ENCODE results near the gene CCN2. TPM values are rescaled to one million over a fixed set of nuclear protein-coding genes. Genes with fewer than 3 reads are reported as not detected.

CCN2 gene
- total RNA-seq, 1 experiment from 2014 or later = 44.1 TPM

DNA sequence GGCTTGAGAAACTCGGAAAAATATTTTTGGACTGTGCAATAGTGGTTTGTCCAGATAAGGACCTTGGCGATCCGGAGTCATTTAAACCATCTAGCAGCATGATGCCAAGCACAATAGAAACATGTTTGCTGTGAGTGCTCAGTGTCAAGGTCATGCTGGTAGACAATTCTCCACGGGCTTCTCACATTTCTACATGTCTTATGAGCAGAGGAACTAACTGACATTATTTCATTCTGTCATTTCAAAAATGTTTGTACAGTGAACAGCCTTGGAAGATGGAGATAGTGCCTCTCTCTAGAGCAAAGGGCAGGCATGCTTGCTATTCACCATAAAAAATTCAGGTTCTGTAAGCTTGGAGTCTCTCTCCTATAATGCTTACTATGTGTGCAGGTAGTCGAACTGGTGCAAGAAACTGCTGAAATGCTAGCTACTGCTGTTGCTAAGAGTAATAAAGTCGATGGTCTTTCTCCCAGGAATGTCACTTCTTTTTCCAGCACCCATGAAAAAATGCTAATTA, 25.4 kb upstream of the CCN2 start:
- no peaks in the 10 kb centered on the region for H3K79me1 ChIP-seq (ENCODE audit: insufficient read depth, low read depth, low read length, poor library complexity, severe bottlenecking)
- H3K4me2 ChIP-seq (ENCODE audit: insufficient read depth, insufficient read length, low read length) = no peak overlapping the region
- no peak overlapping the region for H4K8ac ChIP-seq (replicated peaks; ENCODE audit: insufficient read length, low read depth, low read length)
- no peak for DNase-seq
- no peaks in the 10 kb centered on the region for H3K79me2 ChIP-seq (ENCODE audit: insufficient read depth, low read length)
- no peak overlapping the region for H2BK120ac ChIP-seq (ENCODE audit: low read depth, low read length, poor library complexity, severe bottlenecking)
- H3K27ac Mint-ChIP-seq = no peak overlapping the region
- no peaks in the 10 kb centered on the region for H4K20me1 ChIP-seq (ENCODE audit: control insufficient read depth, insufficient read depth, insufficient read length)
- H3K9ac ChIP-seq (ENCODE audit: extremely low read depth, insufficient read length, low read length) = no peak overlapping the region
- H3K23ac ChIP-seq (ENCODE audit: insufficient read length, low read depth, low read length) = no peak overlapping the region
- no peak overlapping the region for H3K4me3 Mint-ChIP-seq
- H3K56ac ChIP-seq (ENCODE audit: insufficient read length, low read depth, low read length) = no peak overlapping the region
- no peaks in the 10 kb centered on the region for H3K4me1 ChIP-seq (ENCODE audit: insufficient read depth, low read length)
- H3K18ac ChIP-seq (ENCODE audit: insufficient read length, low read depth, low read length) = no peak overlapping the region
- WGBS (ENCODE audit: extremely low coverage, insufficient read length, low lambda C conversion rate) = no CpG with 5 or more reads among the region's 6 CpGs
- H3K27me3 Mint-ChIP-seq (ENCODE audit: low read depth) = no peaks in the 10 kb centered on the region
- no peaks in the 10 kb centered on the region for H3K9me3 Mint-ChIP-seq
- H2BK20ac ChIP-seq (ENCODE audit: low read depth, low read length, poor library complexity, severe bottlenecking) = no peak overlapping the region
- no peaks in the 10 kb centered on the region for H3K27me3 ChIP-seq (ENCODE audit: insufficient read depth, low read length)
- H2AFZ ChIP-seq (ENCODE audit: low read length) = no peak overlapping the region
- no peak overlapping the region for H4K5ac ChIP-seq (ENCODE audit: insufficient read length, low read depth, low read length)
- peaks cover 0 to 2% (median 0%) of the 10 kb centered on the region in 3 experiments; a peak in 2 of 7 replicates for H3K36me3 Mint-ChIP-seq (ENCODE audit: insufficient read depth in 1 of 3, low read depth in 3 of 3)
- TF ChIP-seq, protein P1, sequence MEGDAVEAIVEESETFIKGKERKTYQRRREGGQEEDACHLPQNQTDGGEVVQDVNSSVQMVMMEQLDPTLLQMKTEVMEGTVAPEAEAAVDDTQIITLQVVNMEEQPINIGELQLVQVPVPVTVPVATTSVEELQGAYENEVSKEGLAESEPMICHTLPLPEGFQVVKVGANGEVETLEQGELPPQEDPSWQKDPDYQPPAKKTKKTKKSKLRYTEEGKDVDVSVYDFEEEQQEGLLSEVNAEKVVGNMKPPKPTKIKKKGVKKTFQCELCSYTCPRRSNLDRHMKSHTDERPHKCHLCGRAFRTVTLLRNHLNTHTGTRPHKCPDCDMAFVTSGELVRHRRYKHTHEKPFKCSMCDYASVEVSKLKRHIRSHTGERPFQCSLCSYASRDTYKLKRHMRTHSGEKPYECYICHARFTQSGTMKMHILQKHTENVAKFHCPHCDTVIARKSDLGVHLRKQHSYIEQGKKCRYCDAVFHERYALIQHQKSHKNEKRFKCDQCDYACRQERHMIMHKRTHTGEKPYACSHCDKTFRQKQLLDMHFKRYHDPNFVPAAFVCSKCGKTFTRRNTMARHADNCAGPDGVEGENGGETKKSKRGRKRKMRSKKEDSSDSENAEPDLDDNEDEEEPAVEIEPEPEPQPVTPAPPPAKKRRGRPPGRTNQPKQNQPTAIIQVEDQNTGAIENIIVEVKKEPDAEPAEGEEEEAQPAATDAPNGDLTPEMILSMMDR (conservative IDR thresholded peaks at IDR 0.05) = no peak
- H2AK5ac ChIP-seq (ENCODE audit: insufficient read length, low read length) = no peak overlapping the region
- no peaks in the 10 kb centered on the region for H3K23me2 ChIP-seq (ENCODE audit: insufficient read length, low read depth, low read length, poor library complexity, severe bottlenecking)
- H4K91ac ChIP-seq (ENCODE audit: insufficient read length, low read depth, low read length) = no peak overlapping the region
- H3K27ac ChIP-seq (ENCODE audit: insufficient read length, low read depth, low read length) = no peak overlapping the region
- no peak overlapping the region for H2BK5ac ChIP-seq (ENCODE audit: insufficient read length, low read length)
- no peak overlapping the region for H3K4ac ChIP-seq (ENCODE audit: low read depth, low read length)
- no peak overlapping the region for H2BK15ac ChIP-seq (ENCODE audit: low read depth, low read length)
- no peak overlapping the region for H3T11ph ChIP-seq (ENCODE audit: low read length)
- H3K14ac ChIP-seq (ENCODE audit: insufficient read depth, low read length) = no peak overlapping the region
- H3K9me3 ChIP-seq (ENCODE audit: control insufficient read depth, low read depth, low read length) = no peaks in the 10 kb centered on the region
- H3K4me1 Mint-ChIP-seq = no peaks in the 10 kb centered on the region
- no peak overlapping the region for H2BK12ac ChIP-seq (ENCODE audit: insufficient read length, low read depth, low read length)

Measured in H9 (cell line).